GM23338 (cell line): ENCODE measurements around the gene PDZD7. TPM values are rescaled to one million over a fixed set of nuclear protein-coding genes. Genes with fewer than 3 reads are reported as not detected.

Experiments used
- ATAC-seq: fragments of 200-7000 bp; cut with Tn5 transposase; 3 replicates; pipeline ENCODE4 v1.9.1; 2020
- DNase-seq: peaks from one replicate; pipeline ENCODE4 v3.0.0-alpha.2; 2015; ENCODE audit warnings: low spot score
- H2AFZ ChIP-seq: fragments of 200-600 bp; sonication (generic); 2 replicates; pipeline ENCODE4 v1.8.0; 2016; ENCODE audit warnings: antibody characterized with exemption, mild to moderate bottlenecking, moderate library complexity
- H3F3A ChIP-seq: fragments of 200-600 bp; sonication (generic); replicated peaks from 2 replicates; pipeline ENCODE4 v1.8.0; 2017; ENCODE audit warnings: antibody characterized with exemption, mixed run types, low read depth
- H3K27ac ChIP-seq: fragments of 200-600 bp; sonication (generic); 2 replicates; pipeline ENCODE4 v1.6.1; 2016; ENCODE audit warnings: low read depth
- H3K27me3 ChIP-seq: fragments of 200-600 bp; sonication (generic); 2 replicates; pipeline ENCODE4 v1.8.0; 2016; ENCODE audit warnings: mild to moderate bottlenecking, mixed run types, moderate library complexity; ENCODE audit not compliant: insufficient read depth
- H3K36me3 ChIP-seq: fragments of 200-600 bp; sonication (generic); 2 replicates; pipeline ENCODE4 v1.8.0; 2016; ENCODE audit warnings: mild to moderate bottlenecking; ENCODE audit not compliant: insufficient read depth
- H3K4me1 ChIP-seq: fragments of 200-600 bp; sonication (generic); 2 replicates; pipeline ENCODE4 v1.8.0; 2016; ENCODE audit warnings: mild to moderate bottlenecking, moderate library complexity; ENCODE audit not compliant: insufficient read depth
- H3K4me2 ChIP-seq: fragments of 200-600 bp; sonication (generic); 2 replicates; pipeline ENCODE4 v1.7.1; 2017; ENCODE audit warnings: mixed run types
- H3K4me3 ChIP-seq: fragments of 200-600 bp; sonication (generic); 2 replicates; pipeline ENCODE4 v1.6.1; 2016; ENCODE audit warnings: mixed run types
- H3K79me2 ChIP-seq: fragments of 200-600 bp; sonication (generic); replicated peaks from 2 replicates; pipeline ENCODE4 v1.8.0; 2017; ENCODE audit warnings: mild to moderate bottlenecking; ENCODE audit not compliant: insufficient read depth
- H3K9me2 ChIP-seq: fragments of 200-600 bp; sonication (generic); 2 replicates; pipeline ENCODE4 v1.8.0; 2017; ENCODE audit not compliant: insufficient read depth
- H4K20me1 ChIP-seq: fragments of 200-600 bp; sonication (generic); replicated peaks from 2 replicates; pipeline ENCODE4 v1.8.0; 2017; ENCODE audit warnings: mild to moderate bottlenecking; ENCODE audit not compliant: insufficient read depth
- H3K27ac Mint-ChIP-seq: 2 replicates; pipeline ENCODE4 v1.8.0; 2020; ENCODE audit warnings: inconsistent platforms, mild to moderate bottlenecking, moderate library complexity, mixed read lengths
- H3K27me3 Mint-ChIP-seq: 3 replicates; pipeline ENCODE4 v1.8.0; 2022; ENCODE audit warnings: low read depth, mild to moderate bottlenecking, moderate library complexity, mixed read lengths, inconsistent platforms; ENCODE audit not compliant: insufficient read depth, poor library complexity
- H3K36me3 Mint-ChIP-seq: 3 replicates; pipeline ENCODE4 v1.8.0; 2021; ENCODE audit warnings: low read depth, mild to moderate bottlenecking, inconsistent platforms, moderate library complexity, mixed read lengths
- H3K4me1 Mint-ChIP-seq: 3 replicates; pipeline ENCODE4 v1.8.0; 2020; ENCODE audit warnings: mild to moderate bottlenecking, inconsistent platforms, mixed read lengths
- H3K4me3 Mint-ChIP-seq: 3 replicates; pipeline ENCODE4 v1.8.0; 2021; ENCODE audit warnings: moderate library complexity, mild to moderate bottlenecking, inconsistent platforms, mixed read lengths
- H3K9me3 Mint-ChIP-seq: 3 replicates; pipeline ENCODE4 v1.8.0; 2020; ENCODE audit warnings: moderate library complexity, mild to moderate bottlenecking, inconsistent platforms, mixed read lengths
- CREB1 ChIP-seq: fragments of 250-450 bp; sonication (Bioruptor Pico); IDR thresholded peaks from 2 replicates; pipeline ENCODE4 v1.5.0; 2020; ENCODE audit warnings: low read depth, mild to moderate bottlenecking, moderate library complexity
- ETS1 ChIP-seq: IDR thresholded peaks from 2 replicates; pipeline ENCODE4 v1.6.1; 2016; ENCODE audit warnings: antibody characterized with exemption
- EZH2 ChIP-seq: fragments of 200-600 bp; sonication (generic); IDR thresholded peaks from one replicate; pipeline ENCODE4 v1.8.0; 2017; ENCODE audit warnings: antibody characterized with exemption, mild to moderate bottlenecking, low read depth; ENCODE audit not compliant: unreplicated experiment
- EZH2phosphoT487 ChIP-seq: fragments of 200-600 bp; sonication (generic); IDR thresholded peaks from one replicate; pipeline ENCODE4 v1.8.1; 2018; ENCODE audit warnings: antibody characterized with exemption; ENCODE audit not compliant: unreplicated experiment
- JUNB ChIP-seq: IDR thresholded peaks from one replicate; pipeline ENCODE4 v1.6.1; 2016; ENCODE audit warnings: antibody characterized with exemption; ENCODE audit not compliant: unreplicated experiment
- NANOG ChIP-seq: IDR thresholded peaks from 2 replicates; pipeline ENCODE4 v1.6.1; 2016; ENCODE audit warnings: antibody characterized with exemption, borderline replicate concordance
- POLR2AphosphoS5 ChIP-seq: IDR thresholded peaks from 2 replicates; pipeline ENCODE4 v1.6.1; 2016; ENCODE audit warnings: antibody characterized with exemption, low read depth
- REST ChIP-seq: IDR thresholded peaks from one replicate; pipeline ENCODE4 v1.6.1; 2018; ENCODE audit warnings: antibody characterized with exemption; ENCODE audit not compliant: unreplicated experiment
- STAT1 ChIP-seq: IDR thresholded peaks from one replicate; pipeline ENCODE4 v1.6.1; 2016; ENCODE audit warnings: antibody characterized with exemption; ENCODE audit not compliant: unreplicated experiment
- ZNF114 ChIP-seq: fragments of 250-450 bp; sonication (Bioruptor Pico); IDR thresholded peaks from 2 replicates; pipeline ENCODE4 v1.5.0; 2020; ENCODE audit warnings: mild to moderate bottlenecking, moderate library complexity
- ZNF331 ChIP-seq: fragments of 250-450 bp; sonication (Bioruptor Pico); IDR thresholded peaks from 2 replicates; pipeline ENCODE4 v1.5.0; 2020; ENCODE audit warnings: low read depth, mild to moderate bottlenecking, moderate library complexity
- ZNF462 ChIP-seq: fragments of 250-450 bp; sonication (Bioruptor Pico); IDR thresholded peaks from 2 replicates; pipeline ENCODE4 v1.5.0; 2020; ENCODE audit warnings: mild to moderate bottlenecking, moderate library complexity
- polyA plus RNA-seq: library from polyadenylated mRNA; unstranded; fragments of >200 nt; fragmentation: Nextera tagmentation; extraction: Ambion mirVana; gene quantifications from 2 replicates; pipeline ENCODE4 v1.2.1, GENCODE V29; 2016
- total RNA-seq: library from RNA; depleted of rRNA; stranded (reverse); fragments of >200 nt; shearing (Covaris generic); gene quantifications from 2 replicates; pipeline ENCODE4 v1.2.3, GENCODE V29; 2014

The PDZD7 gene
- total and polyA plus RNA-seq, 2 experiments from 2014 or later: 1.7 to 2.3 TPM

GRCh38 chr10:100982916-100983830 is 47.8 kb downstream of the PDZD7 start:
- no peak for ATAC-seq
- H3K4me1 ChIP-seq: no peaks in the 10 kb centered on the region
- Mint-ChIP-seq H3K4me3 (no peak overlapping the region; the same call in 2 of the 3 replicates), H3K4me1 (peaks cover 12% of the 10 kb centered on the region), H3K9me3 (peaks cover 2% of the 10 kb centered on the region; the same call in 1 of the 3 replicates), H3K36me3 (peaks cover 11% of the 10 kb centered on the region), H3K27me3 (peaks cover 19% of the 10 kb centered on the region), H3K27ac (no peak overlapping the region)
- no peak for DNase-seq
- H4K20me1 ChIP-seq: peaks cover 10% of the 10 kb centered on the region; the same call in 1 of the 2 replicates
- peaks cover 20% of the 10 kb centered on the region for H3K79me2 ChIP-seq
- TF ChIP-seq ZNF462 (CRISPR knock-in tag) (no peak), CREB1 (CRISPR knock-in tag) (no peak), REST (no peak), NANOG (no peak), POLR2AphosphoS5 (no peak), ZNF331 (no peak), ETS1 (no peak), STAT1 (no peak), EZH2phosphoT487 (no peak), ZNF114 (CRISPR knock-in tag) (no peak), JUNB (no peak), EZH2 (no peak)
- peaks cover 7% of the 10 kb centered on the region; the same call in 1 of the 2 replicates for H3F3A ChIP-seq
- no peaks in the 10 kb centered on the region for H3K9me2 ChIP-seq
- no peak overlapping the region for H3K4me2 ChIP-seq
- no peak overlapping the region for H2AFZ ChIP-seq
- H3K4me3 ChIP-seq: no peak overlapping the region
- H3K27ac ChIP-seq: no peak overlapping the region
- H3K27me3 ChIP-seq: no peaks in the 10 kb centered on the region
- no peaks in the 10 kb centered on the region for H3K36me3 ChIP-seq
